Karpas-422 (cell line): ENCODE measurements around the gene LPAR1. TPM values are rescaled to one million over a fixed set of nuclear protein-coding genes. Genes with fewer than 3 reads are reported as not detected.

ENCODE experiments used
- DNase-seq: peaks from one replicate; pipeline ENCODE4 v3.0.0-alpha.2; 2015
- H2AFZ ChIP-seq: fragments of 200-600 bp; sonication (generic); 2 replicates; pipeline ENCODE4 v1.6.1; 2014; ENCODE audit warnings: antibody characterized with exemption, low read length, mixed read lengths
- H3K27ac ChIP-seq: fragments of 200-600 bp; sonication (generic); 2 replicates; pipeline ENCODE4 v1.5.1; 2014; ENCODE audit warnings: mild to moderate bottlenecking, low read length, moderate library complexity
- H3K27me3 ChIP-seq: fragments of 200-600 bp; sonication (generic); 2 replicates; pipeline ENCODE4 v1.6.1; 2014; ENCODE audit warnings: low read length, mixed read lengths
- H3K36me3 ChIP-seq: fragments of 200-600 bp; sonication (generic); 2 replicates; pipeline ENCODE4 v1.6.1; 2014; ENCODE audit warnings: low read length, mixed read lengths; ENCODE audit not compliant: insufficient read depth
- H3K4me1 ChIP-seq: fragments of 200-600 bp; sonication (generic); 2 replicates; pipeline ENCODE4 v1.6.1; 2014; ENCODE audit warnings: mild to moderate bottlenecking, low read length, mixed read lengths
- H3K4me2 ChIP-seq: fragments of 200-600 bp; sonication (generic); 2 replicates; pipeline ENCODE4 v1.6.1; 2014; ENCODE audit warnings: low read length, low read depth, mild to moderate bottlenecking; ENCODE audit not compliant: poor library complexity, severe bottlenecking
- H3K4me3 ChIP-seq: fragments of 200-600 bp; sonication (generic); 2 replicates; pipeline ENCODE4 v1.5.1; 2014; ENCODE audit warnings: mild to moderate bottlenecking, antibody characterized with exemption, low read length, mixed read lengths
- H3K79me2 ChIP-seq: fragments of 200-600 bp; sonication (generic); 2 replicates; pipeline ENCODE4 v1.6.1; 2014; ENCODE audit warnings: mild to moderate bottlenecking, low read length, mixed read lengths
- H3K9ac ChIP-seq: fragments of 200-600 bp; sonication (generic); 2 replicates; pipeline ENCODE4 v1.6.0; 2014; ENCODE audit warnings: low read length
- H3K9me2 ChIP-seq: fragments of 200-600 bp; sonication (generic), shearing (Covaris generic); replicated peaks from 2 replicates; pipeline ENCODE4 v1.6.0; 2014; ENCODE audit warnings: mild to moderate bottlenecking, low read length, moderate library complexity; ENCODE audit not compliant: insufficient read depth
- H3K9me3 ChIP-seq: fragments of 300-700, 200-600 bp; sonication (generic); 2 replicates; pipeline ENCODE4 v1.6.1; 2014; ENCODE audit warnings: low read length, mixed read lengths
- H4K20me1 ChIP-seq: fragments of 200-600 bp; sonication (generic); 2 replicates; pipeline ENCODE4 v1.6.1; 2014; ENCODE audit warnings: mild to moderate bottlenecking, antibody characterized with exemption, low read length, low read depth; ENCODE audit not compliant: insufficient read depth
- total RNA-seq: library from RNA; depleted of rRNA; stranded (reverse); fragments of >200 nt; shearing (Covaris generic); gene quantifications from 2 replicates; pipeline ENCODE4 v1.2.3, GENCODE V29; 2014; ENCODE audit warnings: low replicate concordance

LPAR1 gene
- total RNA-seq, 1 experiment from 2014 or later = not detected

DNA sequence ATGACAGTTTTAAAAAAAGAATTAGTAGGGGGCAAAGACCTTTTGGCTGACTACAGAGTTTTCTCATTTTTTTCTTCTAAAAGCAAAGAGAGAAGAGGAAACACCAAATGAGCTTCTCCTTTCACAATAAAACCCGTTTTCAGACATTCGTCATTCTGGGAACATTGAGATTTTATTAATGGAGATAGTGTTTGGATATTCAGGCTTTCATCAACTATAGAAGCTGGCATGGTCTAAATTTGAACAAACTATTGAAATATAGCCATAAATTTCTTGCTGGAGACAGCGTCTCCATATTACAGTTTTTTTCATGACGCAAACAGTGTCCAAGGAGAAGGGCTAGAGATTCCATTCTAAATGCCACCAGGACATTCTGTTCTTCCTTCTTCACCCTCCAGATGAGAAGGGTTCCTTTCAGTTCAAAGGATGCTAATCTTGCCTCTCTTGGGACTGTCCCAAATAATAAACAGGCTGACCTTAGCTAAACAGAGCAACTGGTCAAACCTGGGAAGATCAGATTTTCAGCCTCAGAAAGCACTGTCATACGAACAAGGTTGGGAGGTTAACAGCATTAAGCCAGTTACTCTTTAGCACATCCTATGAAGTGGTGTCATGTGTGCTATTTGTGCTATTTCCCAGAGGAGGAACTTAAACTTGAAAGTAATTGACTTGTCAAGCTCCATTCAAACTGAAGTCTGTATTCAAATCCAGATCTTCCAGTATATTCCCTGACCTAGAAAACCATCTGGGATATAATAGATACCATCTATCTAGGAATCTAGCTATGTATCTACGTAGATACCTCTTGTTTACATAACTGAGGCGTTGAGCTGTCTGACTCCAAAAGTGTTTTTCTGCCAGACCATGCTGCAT lies 125.6 kb downstream of the LPAR1 start:
- H4K20me1 ChIP-seq = no peaks in the 10 kb centered on the region
- no peaks in the 10 kb centered on the region for H3K9me2 ChIP-seq
- H3K4me3 ChIP-seq = no peak overlapping the region
- no peaks in the 10 kb centered on the region for H3K9me3 ChIP-seq
- no peaks in the 10 kb centered on the region for H3K79me2 ChIP-seq
- H3K4me1 ChIP-seq = no peaks in the 10 kb centered on the region
- H3K27me3 ChIP-seq = no peaks in the 10 kb centered on the region
- no peak overlapping the region for H2AFZ ChIP-seq
- H3K27ac ChIP-seq = no peak overlapping the region
- no peak for DNase-seq
- no peaks in the 10 kb centered on the region for H3K36me3 ChIP-seq
- H3K9ac ChIP-seq = no peak overlapping the region
- H3K4me2 ChIP-seq = no peak overlapping the region

DNA sequence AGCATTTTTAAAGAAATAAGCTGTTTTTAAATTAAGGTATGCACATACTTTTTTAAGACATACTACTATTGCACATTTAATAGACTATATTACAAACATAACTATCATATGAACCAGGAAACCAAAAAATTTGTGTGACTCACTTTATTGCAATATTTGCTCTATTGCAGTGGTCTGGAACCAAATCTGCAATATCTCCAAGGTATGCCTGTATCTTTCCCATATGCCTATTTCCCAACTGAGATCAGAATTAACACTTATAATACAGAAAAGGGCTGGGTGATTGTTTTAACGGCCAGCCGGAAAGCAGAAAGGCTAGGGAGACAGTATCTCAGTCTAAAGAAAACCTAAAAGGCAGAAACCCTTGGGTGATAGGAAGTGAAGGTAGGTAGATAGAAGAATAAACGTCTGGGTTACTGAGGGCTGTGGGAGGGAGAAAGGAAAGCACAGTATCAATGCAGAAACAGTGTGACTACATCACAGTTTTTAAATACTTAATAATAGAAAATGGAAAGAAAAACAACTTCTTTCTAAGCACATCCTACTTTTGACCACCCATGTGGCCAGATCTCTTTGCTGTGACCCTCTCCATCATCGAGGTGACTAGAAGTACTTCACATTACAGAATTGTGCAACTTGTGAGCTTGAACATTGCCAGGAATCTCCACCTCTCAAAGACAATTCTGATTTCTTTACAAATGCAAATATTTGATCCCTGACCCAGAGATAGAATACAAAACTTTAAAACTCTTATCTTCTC lies 126.4 kb downstream of the LPAR1 start:
- Histone ChIP-seq H4K20me1 (no peaks in the 10 kb centered on the region), H3K27ac (no peak overlapping the region), H3K36me3 (no peaks in the 10 kb centered on the region), H3K9me2 (no peaks in the 10 kb centered on the region), H3K9ac (no peak overlapping the region), H3K4me2 (no peak overlapping the region), H3K4me1 (no peaks in the 10 kb centered on the region), H3K9me3 (no peaks in the 10 kb centered on the region), H3K79me2 (no peaks in the 10 kb centered on the region), H2AFZ (no peak overlapping the region), H3K27me3 (no peaks in the 10 kb centered on the region), H3K4me3 (no peak overlapping the region)
- DNase-seq = no peak

DNA sequence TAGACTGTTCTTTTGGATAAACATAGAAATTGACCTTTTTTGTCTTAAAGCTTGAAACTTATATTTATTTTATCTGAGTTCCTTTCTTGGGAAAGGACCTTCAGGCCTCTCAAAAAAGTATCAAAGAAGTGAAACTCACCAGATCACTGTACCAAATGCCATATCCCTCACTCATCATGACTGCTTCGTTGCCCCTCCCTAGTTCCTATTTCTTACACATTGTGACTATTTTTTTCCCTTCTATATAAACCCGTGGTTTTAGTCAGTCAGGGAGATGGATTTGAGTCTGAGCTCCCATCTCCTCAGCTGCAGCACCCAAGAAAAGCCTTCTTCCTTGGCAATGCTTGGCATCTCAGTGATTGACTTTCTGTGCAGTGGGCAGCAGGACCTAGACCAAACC lies 129.4 kb downstream of the LPAR1 start:
- Histone ChIP-seq H3K79me2 (no peaks in the 10 kb centered on the region), H3K9me2 (no peaks in the 10 kb centered on the region), H3K4me1 (no peaks in the 10 kb centered on the region), H3K9me3 (no peaks in the 10 kb centered on the region), H3K36me3 (no peaks in the 10 kb centered on the region), H3K4me2 (no peak overlapping the region), H3K4me3 (no peak overlapping the region), H3K27me3 (no peaks in the 10 kb centered on the region), H3K9ac (no peak overlapping the region), H3K27ac (no peak overlapping the region), H4K20me1 (no peaks in the 10 kb centered on the region), H2AFZ (no peak overlapping the region)
- no peak for DNase-seq

DNA sequence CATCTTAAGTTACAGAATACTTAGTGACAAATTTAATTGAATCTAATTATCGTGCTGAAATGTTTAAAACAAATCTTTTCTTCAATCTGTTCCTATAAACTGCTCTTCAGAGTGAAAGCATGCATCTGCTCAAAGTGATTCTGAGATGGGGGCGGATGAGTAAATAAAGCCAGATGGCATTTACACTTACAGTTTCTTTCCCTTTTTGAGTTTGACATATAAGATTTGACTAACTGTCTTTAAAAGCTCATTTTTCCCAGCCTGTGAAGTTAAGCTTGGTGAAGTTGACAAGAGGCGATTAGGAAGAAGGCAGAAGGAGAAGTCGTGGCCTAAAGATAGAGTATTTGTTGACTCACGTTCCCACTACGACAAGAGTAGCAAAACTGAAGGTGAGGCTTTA lies 137.4 kb downstream of the LPAR1 start:
- Histone ChIP-seq H3K9ac (no peak overlapping the region), H4K20me1 (no peaks in the 10 kb centered on the region), H3K9me3 (no peaks in the 10 kb centered on the region; the same call in 1 of the 2 replicates), H3K27me3 (no peaks in the 10 kb centered on the region; the same call in 1 of the 2 replicates), H3K27ac (no peak overlapping the region), H3K79me2 (no peaks in the 10 kb centered on the region), H3K9me2 (no peaks in the 10 kb centered on the region), H2AFZ (no peak overlapping the region), H3K36me3 (no peaks in the 10 kb centered on the region), H3K4me1 (no peaks in the 10 kb centered on the region), H3K4me2 (no peak overlapping the region), H3K4me3 (no peak overlapping the region)
- DNase-seq = no peak

DNA sequence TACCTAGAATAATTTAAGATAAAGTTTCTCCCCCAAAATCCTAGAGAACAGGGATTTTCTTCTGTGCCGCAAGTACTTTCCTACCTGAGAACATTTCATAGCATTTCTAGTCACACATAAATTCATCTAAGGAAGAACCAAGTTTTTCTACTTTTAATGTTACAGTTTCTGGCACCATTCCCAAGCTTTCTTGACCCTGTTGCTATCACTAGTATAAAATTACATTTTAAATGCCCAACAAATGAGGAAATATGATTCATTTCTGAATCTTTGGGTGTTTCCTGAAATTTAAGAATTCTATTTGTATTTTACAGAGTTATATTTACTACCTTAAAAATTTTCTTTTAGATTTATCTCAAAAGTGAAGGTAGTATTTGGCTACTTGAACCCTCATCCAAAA lies 137.8 kb downstream of the LPAR1 start:
- Histone ChIP-seq H3K27ac (no peak overlapping the region), H4K20me1 (no peaks in the 10 kb centered on the region)

DNA sequence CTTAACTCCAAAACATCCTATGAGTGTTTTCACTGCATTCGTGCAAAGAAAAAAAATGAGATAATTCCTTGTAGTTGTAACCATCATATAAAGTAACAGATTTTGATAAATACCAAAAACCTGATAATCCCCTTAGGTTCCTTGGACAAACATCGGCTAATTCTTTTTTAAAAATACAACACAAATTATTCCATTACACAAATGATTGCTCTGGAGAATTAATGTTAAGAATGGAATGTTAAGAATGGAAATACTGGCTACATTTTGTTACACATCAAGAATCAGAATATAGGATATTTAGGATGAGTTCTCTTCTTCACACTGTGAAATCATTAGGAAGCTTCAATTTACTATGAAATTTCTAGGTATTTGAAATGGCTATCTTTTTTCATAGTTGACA lies 139.4 kb downstream of the LPAR1 start:
- Histone ChIP-seq H4K20me1 (no peaks in the 10 kb centered on the region), H3K4me2 (no peak overlapping the region), H3K9ac (no peak overlapping the region), H3K4me3 (no peak overlapping the region), H3K9me2 (no peaks in the 10 kb centered on the region), H3K9me3 (no peaks in the 10 kb centered on the region; the same call in 1 of the 2 replicates), H3K27me3 (no peaks in the 10 kb centered on the region; the same call in 1 of the 2 replicates), H3K36me3 (no peaks in the 10 kb centered on the region), H3K27ac (no peak overlapping the region), H3K79me2 (no peaks in the 10 kb centered on the region), H3K4me1 (no peaks in the 10 kb centered on the region), H2AFZ (no peak overlapping the region)
- no peak for DNase-seq

More for the DNA sequence above, 137.8 kb downstream of the LPAR1 start:
- Histone ChIP-seq H3K36me3 (no peaks in the 10 kb centered on the region), H2AFZ (no peak overlapping the region), H3K9me2 (no peaks in the 10 kb centered on the region), H3K9ac (no peak overlapping the region), H3K27me3 (no peaks in the 10 kb centered on the region; the same call in 1 of the 2 replicates), H3K79me2 (no peaks in the 10 kb centered on the region), H3K4me1 (no peaks in the 10 kb centered on the region), H3K9me3 (no peaks in the 10 kb centered on the region; the same call in 1 of the 2 replicates), H3K4me2 (no peak overlapping the region), H3K4me3 (no peak overlapping the region)
- DNase-seq = no peak

DNA sequence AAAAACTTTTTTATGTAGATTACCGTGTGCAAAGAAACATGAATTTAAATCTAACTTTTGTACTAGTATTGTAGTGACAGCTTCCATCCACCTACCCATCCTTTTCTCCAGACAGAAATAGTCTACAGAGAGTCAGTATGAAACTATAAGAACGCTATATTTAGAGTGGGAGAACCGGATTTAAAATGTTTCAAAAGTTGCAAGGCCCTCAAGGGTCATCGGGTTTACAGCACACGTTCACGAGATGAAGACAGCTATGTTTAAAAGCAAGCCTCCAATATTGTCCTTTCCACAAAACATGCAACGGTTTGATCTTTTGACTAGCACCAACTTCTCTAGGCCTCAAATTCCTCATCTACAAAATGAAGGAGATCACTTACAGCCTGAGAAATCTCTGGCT lies 139.9 kb downstream of the LPAR1 start:
- Histone ChIP-seq H3K79me2 (no peaks in the 10 kb centered on the region), H3K9me3 (no peaks in the 10 kb centered on the region; the same call in 1 of the 2 replicates), H3K27ac (no peak overlapping the region), H3K4me1 (no peaks in the 10 kb centered on the region), H3K4me2 (no peak overlapping the region), H3K27me3 (no peaks in the 10 kb centered on the region; the same call in 1 of the 2 replicates), H3K9me2 (no peaks in the 10 kb centered on the region), H4K20me1 (no peaks in the 10 kb centered on the region), H2AFZ (no peak overlapping the region), H3K4me3 (no peak overlapping the region), H3K36me3 (no peaks in the 10 kb centered on the region), H3K9ac (no peak overlapping the region)
- no peak for DNase-seq

DNA sequence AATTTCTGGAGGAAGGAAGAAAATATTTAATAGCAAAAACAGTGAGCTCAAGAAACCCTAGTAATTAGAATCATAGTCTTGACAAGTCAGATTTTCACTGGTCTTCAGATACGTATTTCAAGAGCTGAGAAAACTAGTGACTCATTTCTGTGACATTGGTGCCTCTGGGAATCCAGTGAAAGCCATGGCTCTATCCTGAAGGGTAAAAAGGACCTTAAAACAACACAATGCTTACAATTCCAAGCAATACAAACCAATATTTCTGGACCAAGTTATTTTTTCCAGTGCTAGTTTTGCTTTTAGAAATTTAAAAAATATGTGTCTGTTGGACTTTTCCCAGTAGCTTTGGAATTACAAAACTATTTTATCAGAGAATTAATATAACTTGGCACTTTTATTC lies 140.3 kb downstream of the LPAR1 start:
- no peaks in the 10 kb centered on the region for H4K20me1 ChIP-seq
- no peaks in the 10 kb centered on the region for H3K79me2 ChIP-seq
- H3K4me2 ChIP-seq = no peak overlapping the region
- H3K4me1 ChIP-seq = no peaks in the 10 kb centered on the region
- no peaks in the 10 kb centered on the region; the same call in 1 of the 2 replicates for H3K9me3 ChIP-seq
- H3K27me3 ChIP-seq = no peaks in the 10 kb centered on the region; the same call in 1 of the 2 replicates
- H3K9me2 ChIP-seq = no peaks in the 10 kb centered on the region
- no peak overlapping the region for H3K4me3 ChIP-seq
- no peaks in the 10 kb centered on the region for H3K36me3 ChIP-seq
- H3K9ac ChIP-seq = no peak overlapping the region
- no peak for DNase-seq
- no peak overlapping the region for H2AFZ ChIP-seq
- no peak overlapping the region for H3K27ac ChIP-seq
